C4-2B (cell line): ENCODE data around the gene ERCC8.

ENCODE experiments used
- H3K27ac ChIP-seq: fragments of 450-650 bp; 2 replicates; pipeline ENCODE4 v1.5.1; 2017
- ZFX ChIP-seq: fragments of 450-650 bp; IDR thresholded peaks from 2 replicates; pipeline ENCODE4 v1.6.1; 2017
- TF ChIP-seq, protein P1 (sequence below): fragments of 450-650 bp; conservative IDR thresholded peaks from 2 replicates; pipeline ENCODE4 v1.5.1; 2017; ENCODE audit warnings: mild to moderate bottlenecking

The ERCC8 gene

DNA sequence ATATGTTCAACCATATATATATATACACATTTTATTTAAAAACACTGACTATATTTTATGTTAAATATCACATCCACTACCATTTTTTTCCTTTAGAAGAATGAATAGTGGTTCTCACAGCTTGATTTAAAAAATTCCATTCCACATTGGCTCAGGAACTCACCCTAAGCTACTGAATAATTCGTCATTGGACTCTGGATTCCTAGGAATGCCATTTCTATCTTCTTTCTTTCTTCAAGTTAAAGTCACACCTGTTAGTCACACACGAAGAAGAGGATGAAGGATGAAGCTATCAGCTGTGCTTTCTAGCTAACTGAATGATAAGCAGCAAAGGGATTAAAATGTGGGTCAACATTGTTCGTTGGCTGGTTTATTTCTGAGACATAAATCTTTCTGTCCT is 108.7 kb downstream of the ERCC8 start:
- TF ChIP-seq ZFX, result no peak
- TF ChIP-seq, protein P1, sequence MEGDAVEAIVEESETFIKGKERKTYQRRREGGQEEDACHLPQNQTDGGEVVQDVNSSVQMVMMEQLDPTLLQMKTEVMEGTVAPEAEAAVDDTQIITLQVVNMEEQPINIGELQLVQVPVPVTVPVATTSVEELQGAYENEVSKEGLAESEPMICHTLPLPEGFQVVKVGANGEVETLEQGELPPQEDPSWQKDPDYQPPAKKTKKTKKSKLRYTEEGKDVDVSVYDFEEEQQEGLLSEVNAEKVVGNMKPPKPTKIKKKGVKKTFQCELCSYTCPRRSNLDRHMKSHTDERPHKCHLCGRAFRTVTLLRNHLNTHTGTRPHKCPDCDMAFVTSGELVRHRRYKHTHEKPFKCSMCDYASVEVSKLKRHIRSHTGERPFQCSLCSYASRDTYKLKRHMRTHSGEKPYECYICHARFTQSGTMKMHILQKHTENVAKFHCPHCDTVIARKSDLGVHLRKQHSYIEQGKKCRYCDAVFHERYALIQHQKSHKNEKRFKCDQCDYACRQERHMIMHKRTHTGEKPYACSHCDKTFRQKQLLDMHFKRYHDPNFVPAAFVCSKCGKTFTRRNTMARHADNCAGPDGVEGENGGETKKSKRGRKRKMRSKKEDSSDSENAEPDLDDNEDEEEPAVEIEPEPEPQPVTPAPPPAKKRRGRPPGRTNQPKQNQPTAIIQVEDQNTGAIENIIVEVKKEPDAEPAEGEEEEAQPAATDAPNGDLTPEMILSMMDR, result no peak
- no peak overlapping the region for H3K27ac ChIP-seq

DNA sequence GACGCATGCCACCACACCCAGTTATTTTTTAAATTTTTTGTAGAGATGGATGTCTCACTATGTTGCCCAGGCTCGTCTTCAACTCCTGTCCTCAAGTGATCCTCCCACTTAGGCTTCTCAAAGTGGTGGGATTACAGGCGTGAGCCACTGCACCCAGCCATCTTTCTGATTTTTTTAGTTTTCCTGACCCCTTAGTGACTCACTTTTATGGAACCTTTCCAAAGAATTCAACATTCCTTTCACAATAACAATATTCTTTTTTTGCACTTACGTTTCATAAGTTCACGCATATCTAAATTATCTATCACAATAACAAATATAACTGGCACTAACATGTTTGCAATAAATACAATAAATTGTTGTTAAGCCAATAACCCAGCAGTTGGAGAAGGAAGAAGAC is 109.3 kb downstream of the ERCC8 start:
- H3K27ac ChIP-seq, result no peak overlapping the region
- TF ChIP-seq ZFX, result no peak
- TF ChIP-seq, protein P1, result no peak

DNA sequence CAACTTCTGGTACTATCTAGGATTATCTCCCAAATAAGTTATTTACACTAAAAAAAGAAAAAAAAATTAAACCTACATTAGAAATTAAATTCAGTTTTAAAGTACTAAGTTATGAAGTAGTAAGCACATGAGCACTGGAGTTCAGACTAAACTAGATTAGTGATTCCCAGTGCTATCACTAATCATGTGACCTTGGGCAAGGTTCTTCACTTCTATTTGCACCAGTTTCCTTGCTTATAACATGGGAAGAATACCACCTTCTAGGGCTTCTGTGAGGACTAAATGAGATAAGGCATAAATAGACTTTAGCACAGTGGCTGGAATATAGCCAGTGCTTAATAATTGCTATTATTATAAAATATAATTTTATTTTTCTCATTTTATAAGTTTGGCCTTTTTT is 111.3 kb downstream of the ERCC8 start:
- TF ChIP-seq ZFX, result no peak
- TF ChIP-seq, protein P1, result no peak
- H3K27ac ChIP-seq, result no peak overlapping the region

DNA sequence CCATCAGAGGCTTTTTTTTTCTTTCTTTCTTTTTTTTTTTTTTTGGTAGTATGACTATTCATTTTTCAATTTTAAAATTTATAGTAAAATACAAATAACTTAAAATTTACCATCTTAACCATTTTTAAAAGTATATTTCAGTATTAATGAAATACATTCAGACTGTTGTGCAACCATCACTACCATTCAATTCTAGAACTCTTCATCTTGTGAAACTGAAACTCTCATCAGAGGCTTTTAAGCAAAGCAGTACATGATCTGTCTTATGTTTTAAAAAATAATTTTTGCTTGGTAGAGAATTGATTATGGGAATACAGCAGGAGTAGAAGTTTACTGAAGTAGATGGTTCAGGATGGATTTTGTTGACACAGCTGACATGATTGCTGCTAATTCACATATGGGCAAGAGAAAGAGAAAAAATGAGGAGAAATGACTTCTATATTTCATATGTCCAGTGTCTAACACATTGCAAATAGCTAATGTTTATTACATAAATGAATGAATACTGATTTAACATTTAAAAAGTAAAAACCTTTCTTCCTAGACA is 114.2 kb downstream of the ERCC8 start:
- no peak overlapping the region for H3K27ac ChIP-seq
- TF ChIP-seq, protein P1, result no peak
- TF ChIP-seq ZFX, result no peak

DNA sequence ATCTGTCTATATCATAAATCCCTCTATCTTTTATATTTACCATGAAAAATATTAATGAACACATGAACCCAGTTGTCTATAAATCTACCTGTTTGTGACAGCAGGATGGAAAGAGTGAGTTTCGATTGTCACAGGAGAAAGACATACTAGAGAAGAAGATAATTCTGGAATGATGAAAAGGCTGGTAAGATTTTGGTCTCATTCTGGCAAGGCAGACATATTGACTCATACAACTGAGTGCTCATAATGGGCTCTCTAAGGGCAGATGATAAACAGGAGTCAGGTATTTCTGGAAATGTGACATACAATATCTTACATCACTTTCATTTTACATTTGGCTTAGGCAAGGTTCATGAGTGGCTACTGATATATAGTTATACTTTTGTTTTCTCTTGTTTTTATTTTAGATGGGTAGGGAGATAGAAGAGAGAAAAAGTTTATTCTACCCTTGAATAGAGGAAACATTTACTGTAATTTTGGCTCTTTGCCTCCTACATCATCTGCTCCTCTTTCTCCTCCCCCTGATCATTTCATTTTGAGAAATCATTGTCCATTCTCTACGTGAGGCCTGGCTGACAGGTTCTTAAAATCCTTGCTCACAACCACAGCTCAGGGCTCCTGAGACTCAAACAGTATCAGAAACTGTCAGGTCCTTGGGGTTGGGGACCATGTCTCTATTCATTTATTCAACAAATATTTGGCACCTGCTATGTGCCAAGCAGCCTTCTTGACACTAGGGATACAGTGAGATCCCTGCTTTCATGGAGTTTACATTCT is 115.2 kb downstream of the ERCC8 start:
- H3K27ac ChIP-seq, result peak overlapping the region; percentile 28; the same call in 1 of the 2 replicates
- TF ChIP-seq, protein P1, result no peak
- TF ChIP-seq ZFX, result no peak

DNA sequence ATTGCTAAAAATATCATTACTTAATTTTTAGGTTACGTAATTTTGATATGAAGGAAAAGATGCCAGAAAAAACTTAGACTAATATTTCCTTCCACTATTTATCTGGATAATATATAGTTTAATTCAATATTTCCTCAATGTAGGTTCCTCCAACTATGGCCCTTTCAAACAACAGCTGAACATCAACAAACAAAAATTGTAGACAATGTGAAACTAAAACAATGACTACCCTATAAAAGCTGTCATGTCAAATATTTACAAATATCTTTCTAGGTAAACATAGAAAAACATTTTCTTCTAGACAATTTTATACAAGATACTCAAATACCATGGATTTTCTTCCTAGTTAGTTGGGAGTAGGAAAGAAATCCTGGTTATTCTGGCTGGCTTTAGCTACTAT is 117.7 kb downstream of the ERCC8 start:
- no peak for TF ChIP-seq ZFX
- TF ChIP-seq, protein P1, result no peak
- peak overlapping the region; percentile 90 for H3K27ac ChIP-seq

DNA sequence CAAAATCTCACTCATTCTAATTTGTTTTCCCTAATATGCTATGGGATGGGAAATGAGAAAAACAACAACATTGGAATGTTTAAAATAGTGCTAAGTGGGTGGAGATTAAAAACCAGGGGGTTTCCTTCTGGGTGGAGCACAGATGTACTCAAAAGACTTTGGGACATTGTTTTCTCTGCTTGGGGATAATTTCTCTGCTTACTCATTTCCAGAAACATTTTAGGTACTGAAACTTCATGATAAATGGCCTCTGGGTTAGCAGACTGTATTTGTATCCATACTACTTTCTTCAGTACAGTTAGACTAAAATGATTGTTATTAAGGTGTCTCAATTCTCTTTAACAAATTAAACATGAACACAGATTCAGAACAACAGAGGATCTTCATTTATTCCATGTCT is 118.2 kb downstream of the ERCC8 start:
- TF ChIP-seq, protein P1, result no peak
- no peak for TF ChIP-seq ZFX
- H3K27ac ChIP-seq, result no peak overlapping the region
